GM19438 (cell line): ENCODE measurements around the gene SEC14L6.
"Not testable (repeated sequence)": the region's sequence is repeated elsewhere in the genome, so short reads cannot be mapped to it uniquely, and the experiment has no call there.

Experiments
- ATAC-seq: cut with Tn5 transposase; IDR thresholded peaks from one replicate; pipeline ENCODE4 v1.9.1; 2021; ENCODE audit warnings: low read depth; ENCODE audit not compliant: unreplicated experiment

SEC14L6 gene

DNA sequence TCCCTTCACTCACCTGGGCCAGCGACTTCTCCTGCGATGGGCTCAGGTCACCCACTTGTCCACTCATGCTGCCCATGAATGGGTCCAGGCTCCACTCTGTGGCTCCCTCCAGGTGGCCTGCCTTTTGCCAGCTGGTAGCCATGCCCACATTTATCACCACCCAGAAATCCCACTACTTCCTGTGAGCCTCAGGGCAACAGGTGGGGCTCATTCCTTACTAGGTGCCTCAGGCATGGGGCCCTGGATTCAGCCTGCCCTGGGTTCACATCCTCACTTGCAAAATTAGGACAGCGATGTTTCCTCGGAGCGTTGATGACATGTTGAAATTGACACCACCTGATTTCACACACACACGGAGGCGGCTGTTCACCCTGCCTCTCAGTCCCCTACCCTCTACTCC is at the start of gene SEC14L6:
Gene SEC14L6, minus strand, starts transcription at position 126 of the 400 bp plus-strand sequence. Its CDS starts 59 bp downstream, at position 67.
- ATAC-seq: no peak

DNA sequence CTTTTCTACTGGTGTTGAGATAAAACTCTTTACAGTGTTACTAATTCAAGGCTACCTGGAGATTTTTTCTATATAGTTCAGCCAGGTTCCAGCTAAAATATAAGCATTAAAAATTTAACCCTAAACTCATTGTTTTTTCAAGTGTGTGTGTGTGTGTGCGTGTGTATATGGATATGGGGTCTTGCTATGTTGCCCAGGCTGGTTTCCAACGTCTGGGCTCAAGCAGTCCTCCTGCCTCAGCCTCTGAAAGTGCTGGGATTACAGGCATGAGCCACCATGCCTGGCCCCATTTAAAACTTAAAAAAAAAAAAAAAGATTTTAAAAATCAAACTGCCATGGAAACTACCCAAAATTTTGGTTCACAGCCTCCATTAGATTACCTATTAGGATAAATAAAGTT is 49.7 kb upstream of the SEC14L6 start:
- no peak for ATAC-seq

DNA sequence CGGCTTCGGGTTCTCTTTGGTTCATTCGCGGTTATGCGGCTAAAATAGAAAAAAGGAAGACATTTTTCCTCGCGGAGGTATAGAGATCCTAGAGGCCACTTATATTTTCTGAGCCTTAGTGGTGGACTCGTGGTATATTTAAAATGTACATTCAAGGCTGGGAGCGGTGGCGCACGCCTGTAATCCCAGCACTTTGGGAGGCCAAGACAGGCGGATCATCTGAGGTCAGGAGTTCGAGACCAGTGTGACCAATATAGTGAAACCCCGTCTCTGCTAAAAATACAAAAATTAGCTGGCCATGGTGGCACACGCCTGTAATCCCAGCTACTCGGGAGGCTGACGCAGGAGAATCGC is 45.8 kb upstream of the SEC14L6 start:
- not testable (repeated sequence) for ATAC-seq

DNA sequence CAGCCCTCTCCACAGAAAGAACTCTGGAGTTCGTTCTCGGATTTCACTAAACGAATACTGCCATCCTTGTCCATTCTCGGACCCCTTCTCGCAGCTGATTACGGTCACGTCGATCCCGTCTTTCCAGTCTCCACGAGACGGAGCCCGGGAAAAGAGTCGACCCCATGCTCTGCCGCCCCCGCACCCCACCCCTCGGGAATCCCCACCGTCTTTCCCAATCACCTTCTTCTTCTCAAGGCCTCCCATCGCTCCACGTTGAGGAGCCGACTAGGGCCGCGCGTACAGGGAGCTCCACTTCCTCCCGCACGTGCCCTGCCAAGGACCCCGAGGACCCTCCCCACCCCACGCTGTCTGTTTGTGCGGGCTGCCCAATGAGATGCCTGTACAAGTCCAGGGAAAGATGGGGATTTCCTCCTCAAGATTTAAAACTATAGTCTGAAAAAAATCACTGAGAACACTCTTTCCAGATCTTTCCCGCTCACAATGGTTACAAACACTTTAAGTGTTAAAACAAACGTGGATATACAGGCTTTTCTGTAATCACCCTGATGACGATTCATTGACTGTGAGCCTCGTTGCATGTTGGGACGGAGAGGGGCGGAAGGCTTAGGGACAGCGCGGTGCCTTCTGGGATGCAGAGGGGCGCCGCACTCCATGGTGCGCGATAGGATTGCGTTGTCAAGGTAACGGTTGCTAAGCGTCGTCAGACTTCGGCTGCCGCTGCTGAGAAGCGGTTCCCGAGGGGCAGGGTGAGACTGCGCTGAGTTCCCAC is 45.2 kb upstream of the SEC14L6 start, which contains the start of gene PES1:
Gene PES1, minus strand, starts transcription at position 323 of the 772 bp plus-strand sequence. Its CDS starts 77 bp downstream, at position 246.
- ATAC-seq: peak; percentile 97

DNA sequence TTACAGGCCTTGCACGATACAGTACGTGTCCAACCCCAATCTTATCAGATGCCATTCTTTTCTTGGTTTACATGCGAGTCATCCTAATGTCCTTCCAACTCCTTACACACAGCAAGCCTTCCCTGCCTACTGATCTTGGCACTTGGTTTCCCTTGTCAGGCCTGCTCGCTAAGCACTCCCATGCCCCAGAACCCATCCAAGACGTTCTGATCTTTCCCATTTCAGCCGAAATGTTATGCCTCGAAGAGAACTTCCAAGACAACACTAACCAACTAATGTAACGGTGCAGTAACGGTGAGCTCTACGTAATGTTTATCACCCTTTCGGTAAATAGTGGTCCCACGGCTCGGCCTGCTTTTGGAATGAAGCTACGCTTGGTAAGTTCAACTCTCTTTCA is 44.6 kb upstream of the SEC14L6 start:
- ATAC-seq: no peak

DNA sequence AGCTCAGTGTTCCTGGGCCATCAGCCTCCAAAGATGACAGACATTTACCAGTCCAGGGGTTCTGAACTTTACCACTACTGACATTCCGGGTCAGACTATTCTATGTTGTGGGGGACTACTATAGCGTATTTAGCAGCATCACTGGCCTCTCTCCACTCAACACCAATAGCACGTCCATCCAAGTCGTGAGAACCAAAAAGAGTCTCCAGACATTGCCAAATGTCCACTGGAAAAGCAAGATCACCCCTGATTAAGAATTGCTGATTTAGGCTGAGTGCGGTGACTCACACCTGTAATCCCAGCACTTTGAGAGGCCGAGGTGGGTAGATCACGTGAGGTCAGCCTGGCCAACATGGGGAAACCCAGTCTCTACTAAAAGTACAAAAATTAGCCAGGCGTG is 39.9 kb upstream of the SEC14L6 start:
- no peak for ATAC-seq

DNA sequence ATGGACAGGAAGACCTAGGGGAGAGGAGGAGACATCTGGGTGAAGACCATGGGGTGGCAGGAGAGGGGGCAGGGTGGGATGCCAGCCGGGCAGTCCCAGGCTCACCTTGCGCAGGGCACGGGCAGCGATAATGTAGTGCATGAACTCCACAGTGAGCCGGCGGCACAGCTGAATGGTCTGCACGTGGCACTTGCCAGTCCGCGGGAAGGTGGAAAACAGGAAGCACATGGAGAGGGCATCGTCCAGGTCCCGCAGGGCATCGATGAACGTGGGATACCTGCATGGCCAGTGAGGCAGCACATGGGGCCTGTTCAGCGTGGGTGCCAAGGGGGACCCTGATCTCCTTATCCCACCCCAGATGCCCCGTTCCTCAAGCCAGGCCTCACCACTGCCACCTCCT is 37.9 kb upstream of the SEC14L6 start:
- no peak for ATAC-seq

DNA sequence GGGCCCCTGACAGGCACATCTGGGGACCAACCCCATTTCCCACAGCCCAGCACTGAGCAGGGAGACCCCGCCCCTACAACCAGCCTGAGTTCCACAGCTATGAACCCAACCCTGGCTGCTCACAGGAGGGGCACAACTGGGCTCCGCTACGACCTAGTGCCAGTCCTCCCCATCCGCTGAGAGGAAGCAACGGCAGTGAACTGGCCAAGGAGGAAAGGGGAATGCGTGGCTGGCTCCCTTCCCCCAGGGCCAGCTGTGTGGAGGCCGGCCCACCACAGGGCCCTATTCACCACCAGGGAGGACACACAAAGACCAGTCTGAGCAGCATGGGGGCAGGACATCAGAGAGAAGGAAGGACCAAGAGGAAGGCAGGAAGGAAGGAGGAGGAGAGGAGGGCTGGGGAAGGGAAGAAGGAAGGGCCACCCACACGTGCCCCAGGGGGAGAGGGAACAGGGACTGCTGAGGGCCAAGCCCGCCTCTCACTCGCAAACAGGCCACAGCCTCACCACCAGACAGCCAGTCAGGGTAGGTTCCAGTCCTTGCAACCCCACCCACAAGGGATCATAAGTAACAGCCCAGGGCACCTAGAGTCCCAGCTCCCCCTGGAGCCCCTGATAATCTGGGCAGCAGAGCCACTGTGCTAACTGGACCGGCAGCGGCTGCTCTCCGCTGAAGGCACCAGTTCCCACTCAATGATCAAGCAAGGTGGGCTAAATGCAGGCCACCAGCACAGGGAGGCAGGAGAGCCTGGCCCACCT is 36.4 kb upstream of the SEC14L6 start:
- no peak for ATAC-seq

DNA sequence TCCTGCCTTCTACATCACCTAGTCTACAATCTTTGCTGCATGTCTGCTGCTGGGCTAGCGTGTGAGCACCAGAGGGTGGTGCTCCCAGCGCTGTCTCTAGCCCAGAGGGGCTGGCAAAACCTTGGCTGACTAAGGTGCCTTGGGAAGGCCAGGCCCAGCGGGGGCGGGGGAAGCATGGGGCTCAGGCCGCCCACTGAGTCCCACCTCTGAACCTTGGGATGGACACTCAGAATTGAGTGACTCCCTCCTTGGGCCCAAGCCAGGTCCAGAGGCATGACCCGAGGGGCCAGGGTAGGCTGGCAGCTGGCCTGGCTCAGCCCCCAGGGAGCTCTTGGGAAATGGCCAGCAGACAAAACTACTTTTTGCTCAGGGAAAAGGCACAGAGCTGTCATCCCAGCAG is 35.5 kb upstream of the SEC14L6 start:
- no peak for ATAC-seq

DNA sequence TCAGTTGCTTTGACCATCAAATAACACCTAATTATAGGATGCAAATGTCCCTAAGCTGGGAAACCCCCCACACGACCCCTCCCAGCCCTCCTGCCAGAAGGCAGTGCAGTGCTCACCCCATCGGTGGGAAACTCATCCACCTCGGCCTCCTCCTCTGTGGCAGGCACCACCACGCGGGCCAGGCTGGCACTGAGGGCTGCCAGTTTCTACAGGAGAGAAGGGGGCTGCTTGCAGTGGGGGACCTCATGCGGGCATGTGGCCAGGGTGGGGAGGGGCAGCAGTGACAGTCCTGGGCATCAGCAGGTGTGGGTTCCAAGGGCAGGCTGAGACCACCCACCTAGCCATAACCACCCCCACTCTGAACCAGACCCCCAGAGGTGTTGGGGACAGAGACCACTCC is 34.4 kb upstream of the SEC14L6 start:
- no peak for ATAC-seq

DNA sequence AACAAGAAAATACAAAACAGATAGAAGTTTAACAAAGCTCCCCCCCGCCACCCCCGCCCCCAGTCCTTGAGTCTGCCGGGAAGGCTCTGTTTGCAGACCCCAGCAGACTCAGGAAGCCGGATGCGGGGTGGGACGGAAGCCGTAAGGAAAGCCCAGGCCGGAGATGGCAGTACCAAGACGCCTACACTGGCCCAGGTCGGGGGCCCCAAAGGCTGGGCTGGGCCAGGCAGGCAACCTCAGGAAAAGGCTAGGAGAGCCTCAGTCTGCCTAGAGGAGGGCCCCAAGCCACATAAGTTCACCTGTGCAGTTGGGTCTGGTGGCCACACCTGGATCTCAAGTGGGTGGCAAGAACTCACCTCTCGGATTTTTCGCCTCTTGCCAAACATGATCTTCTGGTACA is 31.9 kb upstream of the SEC14L6 start:
- no peak for ATAC-seq

DNA sequence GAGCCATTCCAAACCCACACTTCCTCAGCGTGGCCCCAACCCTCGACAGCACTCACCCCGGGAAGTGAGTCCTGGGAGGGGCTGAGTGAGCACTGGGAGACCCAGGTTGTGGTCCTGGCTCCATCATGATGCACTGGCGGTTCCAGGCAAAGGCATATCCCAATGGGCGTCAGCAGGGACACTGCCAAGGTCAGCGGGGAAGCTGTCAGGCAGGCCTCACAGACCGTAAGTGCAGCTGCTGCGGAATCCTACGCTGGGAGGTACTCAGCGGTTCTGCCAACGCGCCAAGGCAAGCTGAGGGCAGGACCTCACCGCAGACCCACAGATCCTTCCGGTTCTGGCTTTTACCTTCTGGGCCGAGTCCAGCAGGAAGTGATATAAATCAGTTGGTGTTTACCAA is 29.3 kb upstream of the SEC14L6 start:
- no peak for ATAC-seq

DNA sequence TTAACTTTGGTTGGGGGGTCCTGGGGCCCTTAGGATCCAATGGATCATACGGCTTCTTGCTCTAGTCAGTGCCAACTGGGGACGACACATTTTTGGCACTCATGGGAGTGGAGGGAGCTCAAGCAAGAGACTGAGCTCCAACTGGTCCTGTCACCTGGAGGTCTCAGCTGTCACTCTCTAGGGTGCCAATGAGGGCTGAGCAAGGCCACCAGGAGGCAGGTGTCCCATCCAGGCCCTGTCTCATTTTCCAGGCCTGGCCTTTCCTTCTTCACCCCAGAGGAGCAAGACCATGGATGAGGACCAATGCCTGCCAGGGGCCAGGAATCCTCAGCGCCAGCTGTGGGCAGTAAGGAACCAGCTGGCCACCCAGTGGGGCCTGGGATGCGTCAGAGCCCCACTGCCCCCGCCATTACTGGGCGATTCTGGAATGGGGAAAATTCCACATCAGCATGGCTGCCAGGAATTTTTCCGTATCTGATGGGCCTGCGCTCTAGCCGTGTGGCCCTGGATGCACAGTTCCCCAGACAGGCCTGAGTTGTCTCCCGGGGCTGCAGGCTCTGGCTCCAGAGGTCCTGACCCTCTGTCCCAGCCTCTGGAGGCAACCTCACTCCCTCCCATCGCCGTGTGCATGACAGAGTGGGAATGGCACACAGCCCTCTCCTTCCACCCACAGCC is 28.6 kb upstream of the SEC14L6 start:
- no peak for ATAC-seq

DNA sequence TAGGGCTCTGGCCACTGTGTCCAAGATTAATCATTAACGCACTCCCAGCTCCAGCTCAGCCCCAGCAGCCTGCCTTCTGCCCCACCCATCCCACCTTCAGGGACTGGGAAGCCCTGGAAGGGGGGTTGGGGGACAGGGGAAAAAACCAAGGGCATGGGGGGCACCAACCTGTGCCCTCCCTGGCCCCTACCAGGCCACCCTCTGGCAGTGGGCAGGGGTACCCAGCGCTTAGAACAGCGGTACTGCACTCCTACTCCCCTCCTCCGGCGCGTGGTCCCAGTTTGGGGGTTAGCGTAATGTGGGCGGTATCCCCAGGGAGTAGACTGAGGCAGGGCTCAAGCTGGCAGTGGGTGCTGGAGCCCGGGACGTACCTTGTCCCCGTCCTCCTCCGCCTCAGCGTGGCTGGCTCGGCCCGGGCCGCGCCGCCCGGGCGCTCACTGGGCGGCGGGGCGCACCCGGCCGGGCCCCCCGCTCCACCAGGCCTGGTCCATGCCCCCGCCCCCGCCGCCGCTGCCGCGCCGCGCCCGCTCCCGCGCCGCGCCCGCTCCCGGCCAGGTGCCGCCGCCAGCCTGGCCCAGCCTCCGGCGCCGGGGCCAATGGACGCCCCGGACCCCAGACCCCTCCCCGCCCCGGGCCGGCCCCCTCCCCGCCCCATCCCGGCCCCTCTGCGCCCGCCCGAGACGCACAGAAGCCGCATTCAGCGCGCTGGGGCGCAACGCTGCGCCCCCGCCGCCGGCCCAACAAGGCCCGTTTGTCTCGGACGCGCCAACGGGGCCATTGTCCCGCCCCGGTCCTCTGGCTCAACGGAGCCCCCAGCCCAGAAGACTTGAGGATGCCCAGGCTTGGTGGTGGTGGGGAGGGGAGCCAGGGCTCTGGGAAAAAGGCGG is 27.8 kb upstream of the SEC14L6 start, which contains the start of gene GAL3ST1:
Gene GAL3ST1, minus strand, starts transcription at position 571 of the 887 bp plus-strand sequence. CDS start 17,273 bp downstream, outside the sequence.
- ATAC-seq: no peak

DNA sequence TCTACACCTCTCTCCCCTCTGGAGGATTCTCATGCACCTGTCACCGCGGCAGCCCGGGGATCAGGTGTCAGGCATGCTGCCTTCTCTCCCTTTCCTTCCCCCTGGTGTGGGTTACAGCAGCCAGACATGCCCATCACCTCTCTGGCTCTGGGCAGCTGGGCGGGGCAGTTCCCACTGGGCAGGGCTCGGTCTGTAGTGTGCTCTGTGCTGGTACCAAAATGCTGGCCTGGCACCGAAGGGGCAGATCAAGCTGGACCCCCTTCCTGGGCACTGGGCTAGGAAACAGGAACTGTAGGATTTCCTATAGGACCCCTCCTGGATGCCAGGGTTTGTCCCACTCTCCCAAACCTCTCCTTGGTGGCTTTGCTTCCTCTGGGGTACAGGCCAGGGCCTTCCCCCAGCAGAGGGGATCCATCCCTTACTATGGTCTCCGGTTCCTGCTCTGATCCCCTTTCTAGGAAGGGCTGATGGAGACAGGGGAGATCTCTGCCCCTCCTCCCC is 27.1 kb upstream of the SEC14L6 start:
- no peak for ATAC-seq

DNA sequence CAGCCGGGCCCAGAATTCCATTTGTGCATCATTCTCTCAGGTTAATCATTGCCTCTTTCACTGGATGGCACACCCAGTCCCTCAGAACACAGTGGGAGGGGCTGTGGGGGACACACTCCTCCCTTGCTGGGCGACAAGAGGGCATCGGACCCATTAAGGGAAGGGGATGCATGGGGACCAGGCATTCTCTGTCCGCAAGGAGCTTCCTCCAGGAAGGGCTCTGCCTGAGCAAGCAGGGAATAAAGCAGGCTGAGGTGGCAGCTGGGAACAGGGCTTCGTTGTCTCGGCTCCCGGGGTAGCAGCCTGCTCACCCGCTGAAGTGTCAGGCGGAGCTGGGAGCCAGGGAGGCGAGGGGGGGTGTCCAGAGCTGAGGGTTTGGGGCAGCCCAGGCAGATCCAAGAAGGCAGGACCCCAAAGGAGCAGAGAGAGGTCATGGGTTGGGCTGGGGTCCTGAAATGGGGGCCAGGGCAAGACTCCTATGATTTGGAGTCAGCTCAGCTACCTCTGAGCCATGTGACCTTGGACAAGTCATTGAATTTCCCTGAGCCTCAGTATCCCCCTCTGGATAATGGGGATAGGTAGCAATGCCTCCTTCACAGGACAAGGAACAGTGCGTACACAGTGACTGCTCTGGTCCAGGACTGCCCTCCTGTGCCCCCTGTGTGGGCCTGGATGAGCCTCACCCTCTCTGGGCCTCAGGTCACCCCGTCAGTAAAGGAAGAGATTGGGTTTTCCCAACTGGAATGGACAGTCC is 26.5 kb upstream of the SEC14L6 start:
- ATAC-seq: no peak

DNA sequence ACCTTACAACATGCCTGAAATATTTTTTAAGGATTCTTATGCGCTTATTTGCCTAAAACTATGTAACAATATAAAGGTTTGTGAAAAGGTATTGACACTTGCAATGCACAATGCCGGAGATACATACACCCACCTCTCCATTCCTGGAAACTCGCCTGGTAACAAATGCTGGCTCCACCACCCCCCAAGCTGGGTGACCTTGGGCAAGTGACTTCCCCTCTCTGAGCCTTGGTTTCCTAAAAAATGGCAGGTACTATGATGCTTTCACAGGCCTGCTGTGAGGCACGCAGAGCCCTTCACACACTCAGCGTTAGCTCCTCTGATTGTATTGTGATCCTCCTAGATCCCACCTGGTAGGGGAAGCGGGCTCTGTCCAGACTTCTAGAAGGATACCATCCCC is 25.7 kb upstream of the SEC14L6 start:
- ATAC-seq: no peak

DNA sequence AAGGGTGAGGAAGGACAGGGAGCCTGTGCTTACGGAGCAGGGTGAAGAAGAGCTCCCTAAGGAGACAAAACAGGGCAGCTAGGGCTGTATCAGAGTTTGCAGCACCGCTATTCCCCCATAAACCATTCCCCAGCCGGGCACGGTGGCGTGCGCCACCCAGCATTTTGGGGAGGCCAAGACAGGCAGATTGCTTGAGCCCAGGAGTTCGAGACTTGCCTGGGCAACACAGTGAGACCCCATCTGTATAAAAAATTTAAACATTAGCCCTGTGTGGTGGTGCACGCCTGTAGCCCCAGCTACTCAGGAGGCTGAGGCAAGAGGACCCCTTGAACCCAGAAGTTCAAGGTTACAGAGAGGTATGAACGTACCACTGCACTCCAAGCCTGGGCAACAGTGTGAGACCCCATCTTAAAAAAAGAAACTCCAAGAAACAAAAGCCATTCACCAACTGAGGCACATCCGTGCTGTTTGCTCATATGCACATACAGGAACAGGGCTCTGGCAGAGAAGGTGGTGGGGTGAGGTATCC is 23.2 kb upstream of the SEC14L6 start:
- ATAC-seq: no peak

DNA sequence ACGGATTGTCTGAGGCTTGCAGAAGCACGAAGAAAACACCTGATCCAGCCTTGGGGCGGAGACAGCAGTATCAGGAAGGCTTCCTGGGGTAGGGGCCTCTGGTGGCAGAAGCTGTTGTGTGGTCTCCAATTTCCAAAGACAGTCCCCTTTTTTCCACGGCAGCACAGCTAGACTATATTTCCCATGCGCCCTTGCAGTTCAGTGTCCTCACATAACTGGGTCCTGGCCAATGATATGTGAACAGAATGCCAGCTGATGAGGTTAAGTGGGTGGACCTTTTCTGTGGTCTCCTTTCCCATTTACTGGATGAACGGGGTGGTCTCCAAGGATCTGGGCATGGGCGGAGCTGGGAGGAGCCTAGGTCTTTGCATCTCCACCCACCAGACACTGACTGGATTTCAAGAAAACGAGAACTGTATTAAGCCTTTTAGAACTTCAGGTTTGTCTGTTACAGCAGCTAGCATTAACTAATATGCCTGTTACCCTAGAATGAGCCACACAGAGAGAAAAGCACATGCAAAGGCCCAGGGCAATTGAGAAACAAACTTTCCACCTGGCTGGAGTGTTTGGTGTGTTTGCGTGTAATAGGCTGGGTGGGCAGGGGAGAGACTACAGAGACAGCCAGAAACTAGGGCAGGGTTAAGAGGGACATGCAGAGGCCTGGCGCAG is 21.7 kb upstream of the SEC14L6 start:
- ATAC-seq: no peak
